SK-N-SH treated with all-trans-retinoic acid at 6 μM for 48 hours (cell line): ENCODE results near the gene PXK.

ENCODE experiments used
- ATAC-seq: fragments of 200-7000 bp; cut with Tn5 transposase; 3 replicates; pipeline ENCODE4 v1.9.1; 2020; ENCODE audit warnings: mild to moderate bottlenecking, moderate library complexity
- ARNTL ChIP-seq: fragments of 450-650 bp; formaldehyde crosslinking; IDR thresholded peaks from 2 replicates; pipeline ENCODE4 v1.5.0; 2020; ENCODE audit warnings: low read depth, mild to moderate bottlenecking, moderate library complexity, borderline replicate concordance
- BACH2 ChIP-seq: fragments of 250-450 bp; sonication (Bioruptor Pico); IDR thresholded peaks from 2 replicates; pipeline ENCODE4 v1.9.0; 2021; ENCODE audit warnings: mild to moderate bottlenecking, borderline replicate concordance
- CSDC2 ChIP-seq: fragments of 250-450 bp; sonication (Bioruptor Pico); IDR thresholded peaks from 2 replicates; pipeline ENCODE4 v1.5.0; 2020; ENCODE audit warnings: mild to moderate bottlenecking, moderate library complexity
- ESRRG ChIP-seq: fragments of 250-450 bp; sonication (Bioruptor Pico); IDR thresholded peaks from 2 replicates; pipeline ENCODE4 v1.6.1; 2021; ENCODE audit warnings: mild to moderate bottlenecking
- GLIS3 ChIP-seq: fragments of 250-450 bp; sonication (Bioruptor Pico); IDR thresholded peaks from 2 replicates; pipeline ENCODE4 v1.5.0; 2020; ENCODE audit warnings: mild to moderate bottlenecking, moderate library complexity
- ISL1 ChIP-seq: fragments of 250-450 bp; sonication (Bioruptor Pico); IDR thresholded peaks from 2 replicates; pipeline ENCODE4 v2.1.2; 2022; ENCODE audit warnings: mild to moderate bottlenecking, moderate library complexity
- PPARA ChIP-seq: fragments of 250-450 bp; sonication (Bioruptor Pico); IDR thresholded peaks from 2 replicates; pipeline ENCODE4 v1.5.0; 2020; ENCODE audit warnings: mild to moderate bottlenecking, borderline replicate concordance
- RARB ChIP-seq: fragments of 250-450 bp; sonication (Bioruptor Pico); IDR thresholded peaks from 2 replicates; pipeline ENCODE4 v1.8.0; 2021; ENCODE audit warnings: mild to moderate bottlenecking, moderate library complexity
- SNAI2 ChIP-seq: fragments of 250-450 bp; sonication (Bioruptor Pico); IDR thresholded peaks from 2 replicates; pipeline ENCODE4 v1.5.0; 2020; ENCODE audit warnings: mild to moderate bottlenecking, moderate library complexity
- TOX ChIP-seq: fragments of 250-450 bp; sonication (Bioruptor Pico); IDR thresholded peaks from 2 replicates; pipeline ENCODE4 v1.8.0; 2021; ENCODE audit warnings: mild to moderate bottlenecking, moderate library complexity, borderline replicate concordance
- ZFP3 ChIP-seq: fragments of 250-450 bp; sonication (Bioruptor Pico); IDR thresholded peaks from 2 replicates; pipeline ENCODE4 v1.5.0; 2020; ENCODE audit warnings: mild to moderate bottlenecking, moderate library complexity
- ZFP30 ChIP-seq: fragments of 450-650 bp; formaldehyde crosslinking; IDR thresholded peaks from 2 replicates; pipeline ENCODE4 v1.5.0; 2022; ENCODE audit warnings: mild to moderate bottlenecking, moderate library complexity
- ZNF565 ChIP-seq: fragments of 450-650 bp; formaldehyde crosslinking; conservative IDR thresholded peaks from 2 replicates; pipeline ENCODE4 v1.5.0; 2020; ENCODE audit warnings: low read depth, mild to moderate bottlenecking, moderate library complexity
- ZNF70 ChIP-seq: fragments of 450-650 bp; formaldehyde crosslinking; IDR thresholded peaks from 2 replicates; pipeline ENCODE4 v1.5.0; 2020; ENCODE audit warnings: mild to moderate bottlenecking, moderate library complexity
- TF ChIP-seq, protein P1 (sequence below): fragments of 250-450 bp; sonication (Bioruptor Pico); IDR thresholded peaks from 2 replicates; pipeline ENCODE4 v1.5.0; 2020; ENCODE audit warnings: mild to moderate bottlenecking, moderate library complexity
- TF ChIP-seq, protein P2 (sequence below): fragments of 250-450 bp; sonication (Bioruptor Pico); IDR thresholded peaks from 2 replicates; pipeline ENCODE4 v1.8.0; 2021; ENCODE audit warnings: low read depth, mild to moderate bottlenecking, moderate library complexity, borderline replicate concordance
- TF ChIP-seq, protein P3 (sequence below): fragments of 250-450 bp; sonication (Bioruptor Pico); IDR thresholded peaks from 2 replicates; pipeline ENCODE4 v1.5.1; 2021; ENCODE audit warnings: mild to moderate bottlenecking, moderate library complexity
- TF ChIP-seq, protein P4 (sequence below): fragments of 250-450 bp; sonication (Bioruptor Pico); IDR thresholded peaks from 2 replicates; pipeline ENCODE4 v1.5.1; 2020; ENCODE audit warnings: low read depth, mild to moderate bottlenecking, moderate library complexity

The PXK gene

DNA sequence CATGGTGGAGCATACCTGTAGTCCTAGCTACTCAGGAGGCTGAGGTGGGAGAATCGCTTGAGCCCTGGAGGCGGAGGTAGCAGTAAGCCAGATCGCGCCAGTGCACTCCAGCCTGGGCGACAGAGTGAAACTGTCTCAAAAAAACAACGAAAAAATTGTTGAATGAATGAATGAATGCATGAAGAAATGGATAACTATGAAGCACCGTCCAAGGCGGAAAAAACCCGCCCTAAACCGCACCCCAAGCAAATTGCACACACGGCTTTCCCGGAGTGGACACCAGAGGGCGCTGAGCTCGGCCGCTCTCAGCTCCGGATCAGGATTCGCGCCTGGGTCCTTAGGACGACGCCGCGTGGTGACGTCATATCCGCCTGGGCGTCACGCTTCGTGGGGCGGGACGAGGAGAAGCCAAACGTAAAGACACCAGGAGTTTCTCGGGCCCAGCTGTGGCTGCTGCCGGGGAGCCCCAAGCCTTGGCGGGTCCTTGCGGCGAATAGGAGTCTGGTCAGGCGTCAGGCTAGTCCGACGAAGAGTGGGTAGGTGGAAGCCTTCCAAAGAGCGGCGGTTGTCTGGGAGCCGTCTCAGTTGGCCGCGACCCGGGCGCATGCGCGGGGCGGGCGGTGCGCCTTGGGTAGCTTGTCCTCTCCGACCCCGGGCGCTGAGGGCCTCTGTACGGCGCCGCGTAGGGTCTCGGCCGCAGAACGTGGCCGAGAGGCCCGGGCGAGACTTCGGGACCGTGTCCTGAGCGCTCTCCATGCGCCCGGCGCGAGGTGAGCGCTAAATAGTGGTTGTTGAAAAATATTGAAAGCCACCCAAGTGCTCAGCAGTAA, 26.6 kb upstream of the PXK start, which contains the start of the genes HTD2 and RPP14:
TSS of gene HTD2 (plus strand) at position 639 of the 830 bp plus-strand sequence. CDS start 11,094 bp downstream, outside the sequence.
TSS of gene RPP14 (plus strand) at position 364 of the 830 bp plus-strand sequence. CDS start 4,085 bp downstream, outside the sequence.
- peak; percentile 93 for ATAC-seq
- TF ChIP-seq TOX (no peak), PPARA (CRISPR knock-in tag) (peak; percentile 60; the same call in 1 of the 2 replicates), BACH2 (0 out of 2 replicates have a peak, but pooled peaks have one; percentile 77), SNAI2 (CRISPR knock-in tag) (0 out of 2 replicates have a peak, but pooled peaks have one; percentile 22), RARB (CRISPR knock-in tag) (no peak), ZFP3 (peak; percentile 54; the same call in 1 of the 2 replicates), ZNF565 (CRISPR knock-in tag) (peak; percentile 84; the same call in 1 of the 2 replicates), CSDC2 (CRISPR knock-in tag) (peak; percentile 66; the same call in 1 of the 2 replicates), ZFP30 (CRISPR knock-in tag) (peak; percentile 55; the same call in 1 of the 2 replicates), ISL1 (CRISPR knock-in tag) (no peak)
- TF ChIP-seq, protein P1, sequence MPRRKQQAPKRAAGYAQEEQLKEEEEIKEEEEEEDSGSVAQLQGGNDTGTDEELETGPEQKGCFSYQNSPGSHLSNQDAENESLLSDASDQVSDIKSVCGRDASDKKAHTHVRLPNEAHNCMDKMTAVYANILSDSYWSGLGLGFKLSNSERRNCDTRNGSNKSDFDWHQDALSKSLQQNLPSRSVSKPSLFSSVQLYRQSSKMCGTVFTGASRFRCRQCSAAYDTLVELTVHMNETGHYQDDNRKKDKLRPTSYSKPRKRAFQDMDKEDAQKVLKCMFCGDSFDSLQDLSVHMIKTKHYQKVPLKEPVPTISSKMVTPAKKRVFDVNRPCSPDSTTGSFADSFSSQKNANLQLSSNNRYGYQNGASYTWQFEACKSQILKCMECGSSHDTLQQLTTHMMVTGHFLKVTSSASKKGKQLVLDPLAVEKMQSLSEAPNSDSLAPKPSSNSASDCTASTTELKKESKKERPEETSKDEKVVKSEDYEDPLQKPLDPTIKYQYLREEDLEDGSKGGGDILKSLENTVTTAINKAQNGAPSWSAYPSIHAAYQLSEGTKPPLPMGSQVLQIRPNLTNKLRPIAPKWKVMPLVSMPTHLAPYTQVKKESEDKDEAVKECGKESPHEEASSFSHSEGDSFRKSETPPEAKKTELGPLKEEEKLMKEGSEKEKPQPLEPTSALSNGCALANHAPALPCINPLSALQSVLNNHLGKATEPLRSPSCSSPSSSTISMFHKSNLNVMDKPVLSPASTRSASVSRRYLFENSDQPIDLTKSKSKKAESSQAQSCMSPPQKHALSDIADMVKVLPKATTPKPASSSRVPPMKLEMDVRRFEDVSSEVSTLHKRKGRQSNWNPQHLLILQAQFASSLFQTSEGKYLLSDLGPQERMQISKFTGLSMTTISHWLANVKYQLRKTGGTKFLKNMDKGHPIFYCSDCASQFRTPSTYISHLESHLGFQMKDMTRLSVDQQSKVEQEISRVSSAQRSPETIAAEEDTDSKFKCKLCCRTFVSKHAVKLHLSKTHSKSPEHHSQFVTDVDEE (CRISPR knock-in tag), result no peak
- TF ChIP-seq, protein P2, sequence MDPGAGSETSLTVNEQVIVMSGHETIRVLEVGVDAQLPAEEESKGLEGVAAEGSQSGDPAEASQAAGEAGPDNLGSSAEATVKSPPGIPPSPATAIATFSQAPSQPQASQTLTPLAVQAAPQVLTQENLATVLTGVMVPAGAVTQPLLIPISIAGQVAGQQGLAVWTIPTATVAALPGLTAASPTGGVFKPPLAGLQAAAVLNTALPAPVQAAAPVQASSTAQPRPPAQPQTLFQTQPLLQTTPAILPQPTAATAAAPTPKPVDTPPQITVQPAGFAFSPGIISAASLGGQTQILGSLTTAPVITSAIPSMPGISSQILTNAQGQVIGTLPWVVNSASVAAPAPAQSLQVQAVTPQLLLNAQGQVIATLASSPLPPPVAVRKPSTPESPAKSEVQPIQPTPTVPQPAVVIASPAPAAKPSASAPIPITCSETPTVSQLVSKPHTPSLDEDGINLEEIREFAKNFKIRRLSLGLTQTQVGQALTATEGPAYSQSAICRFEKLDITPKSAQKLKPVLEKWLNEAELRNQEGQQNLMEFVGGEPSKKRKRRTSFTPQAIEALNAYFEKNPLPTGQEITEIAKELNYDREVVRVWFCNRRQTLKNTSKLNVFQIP (CRISPR knock-in tag), result peak; percentile 71; the same call in 1 of the 2 replicates

DNA sequence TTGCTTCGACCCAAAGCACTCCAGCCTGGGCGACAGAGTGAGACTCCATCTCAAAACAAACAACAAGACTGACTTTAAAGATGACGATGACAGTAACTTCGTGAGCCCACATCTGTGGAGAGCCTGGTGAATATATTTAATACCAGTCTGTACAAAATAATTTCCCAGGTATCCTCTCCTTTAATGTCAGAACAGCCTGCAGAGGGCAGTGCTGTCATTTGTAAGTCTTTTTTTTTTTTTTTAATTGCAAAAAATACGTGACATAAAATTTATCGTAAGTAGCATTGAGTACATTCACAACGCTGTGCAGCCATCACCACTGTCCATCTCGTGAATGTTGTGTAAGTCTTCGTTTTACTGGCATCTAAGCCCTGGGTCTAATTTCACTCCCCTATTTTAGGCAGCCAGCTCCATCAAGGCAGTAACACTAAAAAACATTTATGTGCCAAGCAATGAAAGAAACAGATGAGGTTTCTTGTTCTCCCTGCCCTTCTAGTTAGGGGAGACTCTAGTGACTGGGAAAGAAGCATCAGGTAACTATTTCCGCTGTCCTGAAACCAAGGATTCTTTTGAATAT, 25.0 kb upstream of the PXK start:
- no peak for TF ChIP-seq ZNF70 (CRISPR knock-in tag)
- TF ChIP-seq SNAI2 (CRISPR knock-in tag), result no peak
- no peak for TF ChIP-seq CSDC2 (CRISPR knock-in tag)
- no peak for TF ChIP-seq ZNF565 (CRISPR knock-in tag)
- TF ChIP-seq ARNTL (CRISPR knock-in tag), result no peak
- TF ChIP-seq ESRRG (CRISPR knock-in tag), result no peak
- no peak for TF ChIP-seq PPARA (CRISPR knock-in tag)
- TF ChIP-seq, protein P3, sequence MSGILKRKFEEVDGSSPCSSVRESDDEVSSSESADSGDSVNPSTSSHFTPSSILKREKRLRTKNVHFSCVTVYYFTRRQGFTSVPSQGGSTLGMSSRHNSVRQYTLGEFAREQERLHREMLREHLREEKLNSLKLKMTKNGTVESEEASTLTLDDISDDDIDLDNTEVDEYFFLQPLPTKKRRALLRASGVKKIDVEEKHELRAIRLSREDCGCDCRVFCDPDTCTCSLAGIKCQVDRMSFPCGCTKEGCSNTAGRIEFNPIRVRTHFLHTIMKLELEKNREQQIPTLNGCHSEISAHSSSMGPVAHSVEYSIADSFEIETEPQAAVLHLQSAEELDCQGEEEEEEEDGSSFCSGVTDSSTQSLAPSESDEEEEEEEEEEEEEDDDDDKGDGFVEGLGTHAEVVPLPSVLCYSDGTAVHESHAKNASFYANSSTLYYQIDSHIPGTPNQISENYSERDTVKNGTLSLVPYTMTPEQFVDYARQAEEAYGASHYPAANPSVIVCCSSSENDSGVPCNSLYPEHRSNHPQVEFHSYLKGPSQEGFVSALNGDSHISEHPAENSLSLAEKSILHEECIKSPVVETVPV (CRISPR knock-in tag), result no peak
- no peak for TF ChIP-seq ISL1 (CRISPR knock-in tag)
- TF ChIP-seq, all 23 proteins: peak for 0
- peak; percentile 24 for ATAC-seq

DNA sequence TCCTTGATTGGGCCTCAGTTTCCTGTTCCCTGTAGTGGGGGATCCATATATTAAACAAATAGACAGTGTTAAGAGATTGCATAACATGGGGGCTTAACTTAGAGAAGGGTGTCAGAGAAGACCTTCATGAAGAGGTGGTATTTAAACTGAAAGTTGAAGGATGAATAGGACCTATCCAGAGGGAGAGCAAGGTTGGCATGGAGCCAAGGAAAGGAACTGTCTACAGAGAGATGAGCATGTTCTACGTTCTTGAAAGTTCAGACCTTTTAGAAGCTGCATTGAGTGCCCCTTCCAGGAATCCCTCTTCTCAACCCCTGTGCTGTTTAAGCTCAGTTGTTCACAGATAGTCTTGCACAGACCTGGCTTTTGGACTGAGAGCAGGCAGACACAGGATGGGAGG, 24.0 kb upstream of the PXK start:
- no peak for ATAC-seq
- TF ChIP-seq CSDC2 (CRISPR knock-in tag) (no peak), ZNF70 (CRISPR knock-in tag) (no peak), TOX (no peak), BACH2 (no peak), SNAI2 (CRISPR knock-in tag) (no peak), GLIS3 (CRISPR knock-in tag) (no peak)
- TF ChIP-seq, protein P4, sequence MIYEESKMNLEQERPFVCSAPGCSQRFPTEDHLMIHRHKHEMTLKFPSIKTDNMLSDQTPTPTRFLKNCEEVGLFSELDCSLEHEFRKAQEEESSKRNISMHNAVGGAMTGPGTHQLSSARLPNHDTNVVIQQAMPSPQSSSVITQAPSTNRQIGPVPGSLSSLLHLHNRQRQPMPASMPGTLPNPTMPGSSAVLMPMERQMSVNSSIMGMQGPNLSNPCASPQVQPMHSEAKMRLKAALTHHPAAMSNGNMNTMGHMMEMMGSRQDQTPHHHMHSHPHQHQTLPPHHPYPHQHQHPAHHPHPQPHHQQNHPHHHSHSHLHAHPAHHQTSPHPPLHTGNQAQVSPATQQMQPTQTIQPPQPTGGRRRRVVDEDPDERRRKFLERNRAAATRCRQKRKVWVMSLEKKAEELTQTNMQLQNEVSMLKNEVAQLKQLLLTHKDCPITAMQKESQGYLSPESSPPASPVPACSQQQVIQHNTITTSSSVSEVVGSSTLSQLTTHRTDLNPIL (CRISPR knock-in tag), result no peak
- TF ChIP-seq, protein P3 (CRISPR knock-in tag), result no peak
